Effector CD4-positive, alpha-beta T cell (primary cell): ENCODE measurements around the gene EXOC2.
A peak's percentile ranks its signal among the peaks of the same experiment; 100 is the strongest.
"Not testable (repeated sequence)": the region's sequence is repeated elsewhere in the genome, so short reads cannot be mapped to it uniquely, and the experiment has no call there.

Experiments
- DNase-seq: peaks from one replicate; pipeline ENCODE4 v3.0.0-alpha.2; 2020

EXOC2 gene

GRCh38 chr6:710601-711571, 17.9 kb upstream of the EXOC2 start:
- DNase-seq: peak; percentile 15

- no peak for DNase-seq
Measured at GRCh38 chr6:709471-710056, 16.6 kb upstream of the EXOC2 start.

- no peak for DNase-seq
Measured at GRCh38 chr6:708237-708598, 15.3 kb upstream of the EXOC2 start.

GRCh38 chr6:707576-708236, 14.8 kb upstream of the EXOC2 start:
- no peak for DNase-seq

GRCh38 chr6:706819-707381, 14.0 kb upstream of the EXOC2 start:
- DNase-seq: no peak

- DNase-seq: no peak
Measured at GRCh38 chr6:706146-706545, 13.2 kb upstream of the EXOC2 start.

GRCh38 chr6:705047-705446, 12.1 kb upstream of the EXOC2 start:
- no peak for DNase-seq

- DNase-seq: no peak
Measured at GRCh38 chr6:704046-704445, 11.1 kb upstream of the EXOC2 start.

GRCh38 chr6:703552-703951, 10.6 kb upstream of the EXOC2 start:
- DNase-seq: no peak

GRCh38 chr6:701700-702479, 9.0 kb upstream of the EXOC2 start:
- DNase-seq: no peak

- no peak for DNase-seq
Measured at GRCh38 chr6:701215-701614, 8.3 kb upstream of the EXOC2 start.

- DNase-seq: no peak
Measured at GRCh38 chr6:700490-700889, 7.6 kb upstream of the EXOC2 start.

- no peak for DNase-seq
Measured at GRCh38 chr6:699319-699718, 6.4 kb upstream of the EXOC2 start.

GRCh38 chr6:694431-695126, 1.6 kb upstream of the EXOC2 start:
- not testable (repeated sequence) for DNase-seq

- DNase-seq: no peak
Measured at GRCh38 chr6:693723-694009, 727 bp upstream of the EXOC2 start.

- DNase-seq: peak; percentile 72
Measured at GRCh38 chr6:692356-692851, 535 bp downstream of the EXOC2 start.

GRCh38 chr6:689223-689622, 3.7 kb downstream of the EXOC2 start:
- no peak for DNase-seq

- no peak for DNase-seq
Measured at GRCh38 chr6:686497-686896, 6.4 kb downstream of the EXOC2 start.

GRCh38 chr6:684831-685636, 7.9 kb downstream of the EXOC2 start:
- DNase-seq: no peak

- no peak for DNase-seq
Measured at GRCh38 chr6:683742-684440, 9.0 kb downstream of the EXOC2 start.
